DND-41 (cell line): Measurements from ENCODE around the gene UCHL1.
A peak's percentile ranks its signal among the peaks of the same experiment; 100 is the strongest.

ENCODE experiments used
- EZH2 ChIP-seq: IDR thresholded peaks from 3 replicates; pipeline ENCODE4 v1.6.1; 2012; ENCODE audit warnings: borderline replicate concordance, low read depth, mild to moderate bottlenecking, moderate library complexity, low read length, inconsistent platforms; ENCODE audit not compliant: severe bottlenecking
- TF ChIP-seq, protein P1 (sequence below): IDR thresholded peaks from 2 replicates; pipeline ENCODE4 v1.5.1; 2012; ENCODE audit warnings: borderline replicate concordance, low read length, moderate library complexity, mild to moderate bottlenecking; ENCODE audit not compliant: poor library complexity, severe bottlenecking; ENCODE audit errors: extremely low read depth

DNA sequence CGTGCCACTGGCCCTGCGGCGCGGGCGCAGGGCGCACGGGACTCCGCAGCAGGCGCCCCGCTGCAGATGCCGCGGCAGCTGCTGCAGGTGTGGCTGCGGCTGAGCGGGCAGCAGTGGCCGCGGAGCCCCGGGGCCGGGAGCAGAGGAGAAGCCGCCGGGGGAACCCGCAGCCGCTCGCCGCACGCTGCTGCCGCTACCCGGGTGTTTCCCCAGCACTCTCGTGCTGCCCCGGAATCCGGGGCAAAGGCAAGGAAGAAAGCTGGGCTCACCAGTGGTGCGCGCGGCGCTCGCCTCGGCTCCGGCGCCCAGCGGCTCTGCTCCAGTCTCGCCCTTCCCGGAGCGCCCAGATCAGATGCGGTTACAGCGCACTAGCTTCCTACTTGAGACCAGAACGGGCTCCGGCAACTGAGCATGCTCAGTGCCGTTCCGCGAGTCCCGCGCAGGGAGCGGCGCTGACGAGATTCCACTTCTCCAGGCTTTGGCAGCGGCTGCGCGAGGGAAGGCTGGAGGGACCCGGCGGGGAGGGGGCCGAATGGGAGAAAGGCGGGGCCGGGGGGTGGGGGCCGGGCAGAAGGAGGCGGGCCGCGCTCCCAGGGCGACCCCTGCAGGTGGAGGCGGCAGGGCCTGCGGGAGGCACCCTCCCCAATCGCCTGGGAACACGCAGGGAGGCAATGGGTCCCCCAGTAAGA lies 42.4 kb upstream of the UCHL1 start, which contains the start of gene APBB2:
- TF ChIP-seq, protein P1, sequence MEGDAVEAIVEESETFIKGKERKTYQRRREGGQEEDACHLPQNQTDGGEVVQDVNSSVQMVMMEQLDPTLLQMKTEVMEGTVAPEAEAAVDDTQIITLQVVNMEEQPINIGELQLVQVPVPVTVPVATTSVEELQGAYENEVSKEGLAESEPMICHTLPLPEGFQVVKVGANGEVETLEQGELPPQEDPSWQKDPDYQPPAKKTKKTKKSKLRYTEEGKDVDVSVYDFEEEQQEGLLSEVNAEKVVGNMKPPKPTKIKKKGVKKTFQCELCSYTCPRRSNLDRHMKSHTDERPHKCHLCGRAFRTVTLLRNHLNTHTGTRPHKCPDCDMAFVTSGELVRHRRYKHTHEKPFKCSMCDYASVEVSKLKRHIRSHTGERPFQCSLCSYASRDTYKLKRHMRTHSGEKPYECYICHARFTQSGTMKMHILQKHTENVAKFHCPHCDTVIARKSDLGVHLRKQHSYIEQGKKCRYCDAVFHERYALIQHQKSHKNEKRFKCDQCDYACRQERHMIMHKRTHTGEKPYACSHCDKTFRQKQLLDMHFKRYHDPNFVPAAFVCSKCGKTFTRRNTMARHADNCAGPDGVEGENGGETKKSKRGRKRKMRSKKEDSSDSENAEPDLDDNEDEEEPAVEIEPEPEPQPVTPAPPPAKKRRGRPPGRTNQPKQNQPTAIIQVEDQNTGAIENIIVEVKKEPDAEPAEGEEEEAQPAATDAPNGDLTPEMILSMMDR: peak; percentile 6
- no peak for TF ChIP-seq EZH2
